HUDEP-2 (cell line): ENCODE measurements around the gene HELZ2.
"Not testable (repeated sequence)": the region's sequence is repeated elsewhere in the genome, so short reads cannot be mapped to it uniquely, and the experiment has no call there.

Experiments
- DNase-seq, 76 experiments: peaks; one replicate each; lab custom pipeline; 2025; ENCODE audit not compliant: unreplicated experiment in 76 of 76; lab: John Stamatoyannopoulos, UW

Gene HELZ2

GRCh38 chr20:63579017-63579694 is 5.1 kb upstream of the HELZ2 start:
- no peak for DNase-seq

GRCh38 chr20:63578224-63579016 is 4.4 kb upstream of the HELZ2 start:
- DNase-seq, result no peak

GRCh38 chr20:63577317-63577894 is 3.4 kb upstream of the HELZ2 start:
- no peak for DNase-seq

GRCh38 chr20:63576311-63576710 is 2.3 kb upstream of the HELZ2 start:
- no peak for DNase-seq

GRCh38 chr20:63574829-63575743 is 1.0 kb upstream of the HELZ2 start:
- no peak for DNase-seq

GRCh38 chr20:63573647-63574131 is 350 bp downstream of the HELZ2 start:
- no peak for DNase-seq

- DNase-seq, result no peak
These were observed 1.0 kb downstream of the HELZ2 start for GRCh38 chr20:63572788-63573646.

GRCh38 chr20:63572071-63572787 is 1.8 kb downstream of the HELZ2 start:
- DNase-seq, result no peak

GRCh38 chr20:63571087-63571478 is 3.0 kb downstream of the HELZ2 start:
- not testable (repeated sequence) for DNase-seq

- DNase-seq, result no peak
These were observed 3.6 kb downstream of the HELZ2 start for GRCh38 chr20:63570281-63571086.

GRCh38 chr20:63568986-63569949 is 4.8 kb downstream of the HELZ2 start:
- no peak for DNase-seq

- no peak for DNase-seq
These were observed 5.7 kb downstream of the HELZ2 start for GRCh38 chr20:63568170-63568981.

- DNase-seq, result no peak
These were observed 6.5 kb downstream of the HELZ2 start for GRCh38 chr20:63567386-63568169.

GRCh38 chr20:63567136-63567385 is 7.0 kb downstream of the HELZ2 start:
- DNase-seq, result no peak

GRCh38 chr20:63566395-63567135 is 7.5 kb downstream of the HELZ2 start:
- no peak for DNase-seq
